Loucy (cell line): Measurements from ENCODE around the gene PAFAH1B1.

Experiments
- H2AFZ ChIP-seq: fragments of 200-600 bp; sonication (generic); 2 replicates; pipeline ENCODE4 v1.6.0; 2016; ENCODE audit warnings: antibody characterized with exemption, mild to moderate bottlenecking, low read length, moderate library complexity
- H3F3A ChIP-seq: fragments of 200-600 bp; 2 replicates; pipeline ENCODE4 v1.6.0; 2016; ENCODE audit warnings: antibody characterized with exemption, low read depth, mild to moderate bottlenecking
- H3K27me3 ChIP-seq: fragments of 200-600 bp; sonication (generic); 2 replicates; pipeline ENCODE4 v1.6.1; 2014; ENCODE audit warnings: low read length, mild to moderate bottlenecking; ENCODE audit not compliant: insufficient read depth, poor library complexity, severe bottlenecking
- H3K36me3 ChIP-seq: fragments of 200-600 bp; sonication (generic); 2 replicates; pipeline ENCODE4 v1.6.1; 2016; ENCODE audit warnings: low read length; ENCODE audit not compliant: insufficient read depth
- H3K4me1 ChIP-seq: fragments of 200-600 bp; sonication (generic); 2 replicates; pipeline ENCODE4 v1.5.1; 2014; ENCODE audit warnings: low read length, mild to moderate bottlenecking; ENCODE audit not compliant: insufficient read depth, poor library complexity, severe bottlenecking
- H3K4me2 ChIP-seq: fragments of 200-600 bp; sonication (generic); 2 replicates; pipeline ENCODE4 v1.6.0; 2014; ENCODE audit warnings: antibody characterized with exemption, low read length, low read depth, mild to moderate bottlenecking; ENCODE audit not compliant: poor library complexity, severe bottlenecking
- H3K4me3 ChIP-seq: fragments of 200-600 bp; sonication (generic); 2 replicates; pipeline ENCODE4 v1.5.1; 2014; ENCODE audit warnings: low read length, mild to moderate bottlenecking, mixed read lengths; ENCODE audit not compliant: poor library complexity, severe bottlenecking
- H3K79me2 ChIP-seq: fragments of 200-600 bp; sonication (generic); 2 replicates; pipeline ENCODE4 v1.6.1; 2014; ENCODE audit warnings: low read length; ENCODE audit not compliant: insufficient read depth
- H3K9ac ChIP-seq: fragments of 200-600 bp; sonication (generic); 2 replicates; pipeline ENCODE4 v1.6.0; 2014; ENCODE audit warnings: mild to moderate bottlenecking, low read depth, low read length, moderate library complexity; ENCODE audit not compliant: poor library complexity, severe bottlenecking
- H3K9me2 ChIP-seq: fragments of 200-600 bp; sonication (generic); replicated peaks from 2 replicates; pipeline ENCODE4 v1.6.1; 2016; ENCODE audit warnings: low read depth, low read length, mixed read lengths
- H3K9me3 ChIP-seq: fragments of 200-600 bp; sonication (generic); 2 replicates; pipeline ENCODE4 v1.6.1; 2014; ENCODE audit warnings: mild to moderate bottlenecking, antibody characterized with exemption, low read length, low read depth; ENCODE audit not compliant: insufficient read depth
- H4K20me1 ChIP-seq: fragments of 200-600 bp; sonication (generic); 2 replicates; pipeline ENCODE4 v1.6.0; 2014; ENCODE audit warnings: antibody characterized with exemption, low read length, mild to moderate bottlenecking; ENCODE audit not compliant: insufficient read depth, poor library complexity, severe bottlenecking
- EZH2phosphoT487 ChIP-seq: fragments of 200-600 bp; IDR thresholded peaks from 2 replicates; pipeline ENCODE4 v1.6.1; 2018; ENCODE audit warnings: antibody characterized with exemption, mild to moderate bottlenecking, moderate library complexity, borderline replicate concordance
- TF ChIP-seq, protein P1 (sequence below): fragments of 200-600 bp; sonication (generic); conservative IDR thresholded peaks from 2 replicates; pipeline ENCODE4 v1.5.1; 2014; ENCODE audit warnings: mild to moderate bottlenecking, antibody characterized with exemption, low read length

PAFAH1B1 gene

GRCh38 chr17:2710803-2711607 lies 117.6 kb downstream of the PAFAH1B1 start:
- Histone ChIP-seq H3K9me3 (no peaks in the 10 kb centered on the region), H2AFZ (0 out of 2 replicates have a peak overlapping the region, but pooled peaks have one; percentile 10), H3K79me2 (peaks cover 69% of the 10 kb centered on the region), H3K9ac (peak overlapping the region; percentile 74), H3F3A (no peaks in the 10 kb centered on the region), H3K4me1 (peaks cover 42% of the 10 kb centered on the region), H3K36me3 (no peaks in the 10 kb centered on the region), H3K27me3 (no peaks in the 10 kb centered on the region), H3K9me2 (no peaks in the 10 kb centered on the region), H4K20me1 (peaks cover 43% of the 10 kb centered on the region), H3K4me2 (peak overlapping the region; percentile 99), H3K4me3 (peak overlapping the region; percentile 78)
- TF ChIP-seq EZH2phosphoT487 = no peak
- TF ChIP-seq, protein P1, sequence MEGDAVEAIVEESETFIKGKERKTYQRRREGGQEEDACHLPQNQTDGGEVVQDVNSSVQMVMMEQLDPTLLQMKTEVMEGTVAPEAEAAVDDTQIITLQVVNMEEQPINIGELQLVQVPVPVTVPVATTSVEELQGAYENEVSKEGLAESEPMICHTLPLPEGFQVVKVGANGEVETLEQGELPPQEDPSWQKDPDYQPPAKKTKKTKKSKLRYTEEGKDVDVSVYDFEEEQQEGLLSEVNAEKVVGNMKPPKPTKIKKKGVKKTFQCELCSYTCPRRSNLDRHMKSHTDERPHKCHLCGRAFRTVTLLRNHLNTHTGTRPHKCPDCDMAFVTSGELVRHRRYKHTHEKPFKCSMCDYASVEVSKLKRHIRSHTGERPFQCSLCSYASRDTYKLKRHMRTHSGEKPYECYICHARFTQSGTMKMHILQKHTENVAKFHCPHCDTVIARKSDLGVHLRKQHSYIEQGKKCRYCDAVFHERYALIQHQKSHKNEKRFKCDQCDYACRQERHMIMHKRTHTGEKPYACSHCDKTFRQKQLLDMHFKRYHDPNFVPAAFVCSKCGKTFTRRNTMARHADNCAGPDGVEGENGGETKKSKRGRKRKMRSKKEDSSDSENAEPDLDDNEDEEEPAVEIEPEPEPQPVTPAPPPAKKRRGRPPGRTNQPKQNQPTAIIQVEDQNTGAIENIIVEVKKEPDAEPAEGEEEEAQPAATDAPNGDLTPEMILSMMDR = no peak

DNA sequence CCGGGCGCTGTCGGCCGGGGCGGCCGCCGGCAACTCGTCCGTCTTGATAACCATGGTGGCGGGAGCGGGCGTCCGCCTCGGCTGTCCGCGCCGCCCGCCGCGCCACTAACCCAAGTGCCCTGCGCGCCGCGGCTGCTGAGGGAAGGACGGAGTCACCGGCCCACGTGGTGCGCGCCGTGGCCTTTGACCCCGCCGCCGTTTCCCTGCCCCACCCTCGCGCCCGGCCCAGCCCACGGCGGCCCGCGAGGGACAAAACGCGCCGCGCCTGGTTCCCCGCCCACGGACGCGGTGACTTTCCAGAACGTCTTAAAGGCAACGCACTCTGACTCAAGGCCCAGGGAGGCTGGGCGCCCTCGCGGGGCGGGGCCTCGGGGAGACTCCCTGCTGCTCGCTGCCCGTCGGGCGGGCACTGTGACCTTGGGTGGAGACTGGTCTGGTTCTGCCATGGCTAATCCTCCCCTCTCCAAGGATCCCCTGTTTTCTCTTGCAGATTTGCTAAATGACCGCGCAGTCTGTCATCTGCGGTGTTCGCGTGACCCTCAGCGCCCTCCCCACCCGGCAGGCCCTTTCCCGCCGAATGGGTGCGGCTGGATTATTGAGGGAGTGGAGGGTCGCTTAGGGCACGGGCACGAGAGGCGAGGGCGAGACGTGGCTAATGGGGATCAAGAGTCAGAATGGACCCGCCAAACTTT lies 118.3 kb downstream of the PAFAH1B1 start, which contains the start of gene CLUH:
Gene CLUH (minus strand): TSS at position 157 of the 692 bp plus-strand sequence. CDS start 103 bp downstream, at position 54.
- Histone ChIP-seq H3K4me3 (peak within 1 kb of the TSS; percentile 78), H3K9ac (peak within 1 kb of the TSS; percentile 82), H4K20me1 (peaks cover 43% of the 10 kb centered on the region), H2AFZ (peak within 1 kb of the TSS; percentile 88), H3F3A (no peaks in the 10 kb centered on the region), H3K9me2 (no peaks in the 10 kb centered on the region), H3K79me2 (peaks cover 62% of the 10 kb centered on the region), H3K27me3 (no peaks in the 10 kb centered on the region), H3K36me3 (no peaks in the 10 kb centered on the region), H3K4me2 (peak within 1 kb of the TSS; percentile 99), H3K4me1 (peaks cover 43% of the 10 kb centered on the region), H3K9me3 (no peaks in the 10 kb centered on the region)
- TF ChIP-seq EZH2phosphoT487 = no peak
- TF ChIP-seq, protein P1 = no peak

DNA sequence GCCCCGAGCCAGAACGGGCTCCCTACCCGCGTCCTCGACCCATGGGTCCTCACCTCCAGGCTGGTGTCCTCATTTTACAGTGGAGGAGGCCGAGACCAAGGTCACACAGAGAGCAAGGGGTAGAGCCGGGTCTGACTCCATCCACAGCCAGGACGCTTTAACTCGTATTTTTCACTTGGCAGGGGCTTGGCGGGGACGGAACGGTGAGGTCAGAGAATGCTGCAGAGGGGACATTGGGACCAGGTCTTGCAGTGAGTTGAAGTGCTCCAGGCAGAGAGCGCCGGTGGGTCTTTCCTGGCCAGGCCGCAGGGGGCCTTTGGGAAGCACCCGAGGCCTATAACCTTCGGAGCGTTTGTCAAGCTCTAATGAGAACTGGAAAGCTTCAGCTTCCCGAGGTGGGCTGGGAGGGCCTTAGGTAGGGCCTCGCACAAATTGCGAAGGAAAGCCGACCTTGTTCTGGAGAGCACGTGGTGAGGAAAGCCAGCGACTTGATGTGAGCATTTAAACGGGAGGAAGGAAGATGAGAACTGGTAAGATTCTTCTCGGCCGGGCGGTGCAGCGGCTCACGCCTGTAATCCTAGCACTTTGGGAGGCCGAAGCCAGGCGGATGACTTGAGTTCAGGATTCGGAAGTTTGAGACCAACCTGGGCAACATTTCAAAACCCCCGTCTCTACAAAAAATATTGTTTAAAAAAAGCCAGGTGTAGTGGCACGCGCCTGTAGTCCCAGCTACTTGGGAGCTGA lies 119.0 kb downstream of the PAFAH1B1 start:
- peak overlapping the region; percentile 71 for H3K4me2 ChIP-seq

More for the DNA sequence above, 119.0 kb downstream of the PAFAH1B1 start:
- no peaks in the 10 kb centered on the region for H3K9me3 ChIP-seq
- H3K9me2 ChIP-seq = no peaks in the 10 kb centered on the region
- peaks cover 37% of the 10 kb centered on the region for H4K20me1 ChIP-seq
- H3K36me3 ChIP-seq = no peaks in the 10 kb centered on the region
- TF ChIP-seq, protein P1 = no peak
- TF ChIP-seq EZH2phosphoT487 = no peak
- H3K4me1 ChIP-seq = peaks cover 45% of the 10 kb centered on the region
- H3F3A ChIP-seq = no peaks in the 10 kb centered on the region
- H2AFZ ChIP-seq = peak overlapping the region; percentile 88
- H3K27me3 ChIP-seq = no peaks in the 10 kb centered on the region
- H3K9ac ChIP-seq = peak overlapping the region; percentile 82
- peaks cover 55% of the 10 kb centered on the region for H3K79me2 ChIP-seq
- peak overlapping the region; percentile 78 for H3K4me3 ChIP-seq
